HG03432 (cell line): ENCODE results near the gene ABCC11.
"Not testable (repeated sequence)": the region's sequence is repeated elsewhere in the genome, so short reads cannot be mapped to it uniquely, and the experiment has no call there.

ENCODE experiments used
- ATAC-seq: cut with Tn5 transposase; IDR thresholded peaks from one replicate; pipeline ENCODE4 v1.9.1; 2021; ENCODE audit warnings: mild to moderate bottlenecking, moderate library complexity; ENCODE audit not compliant: unreplicated experiment

The ABCC11 gene

GRCh38 chr16:48250520-48251278 lies 3.4 kb upstream of the ABCC11 start:
- no peak for ATAC-seq

- no peak for ATAC-seq
These were observed 1.3 kb downstream of the ABCC11 start for GRCh38 chr16:48246066-48246465.

- no peak for ATAC-seq
These were observed 2.5 kb downstream of the ABCC11 start for GRCh38 chr16:48244863-48245195.

- ATAC-seq, result peak; percentile 99
These were observed 3.1 kb downstream of the ABCC11 start, which contains the start of gene LONP2 for GRCh38 chr16:48244080-48244862. LONP2 (plus strand) TSS chr16:48244300; CDS start chr16:48244389, 89 bp downstream.

- ATAC-seq, result not testable (repeated sequence)
These were observed 7.2 kb downstream of the ABCC11 start for GRCh38 chr16:48240147-48240546.

GRCh38 chr16:48236286-48236685 lies 11.1 kb downstream of the ABCC11 start:
- no peak for ATAC-seq

GRCh38 chr16:48235556-48236136 lies 11.7 kb downstream of the ABCC11 start:
- no peak for ATAC-seq

GRCh38 chr16:48235058-48235555 lies 12.2 kb downstream of the ABCC11 start:
- no peak for ATAC-seq

GRCh38 chr16:48234630-48235029 lies 12.7 kb downstream of the ABCC11 start:
- no peak for ATAC-seq

GRCh38 chr16:48232493-48233040 lies 14.8 kb downstream of the ABCC11 start:
- no peak for ATAC-seq

- ATAC-seq, result peak; percentile 85
These were observed 15.4 kb downstream of the ABCC11 start for GRCh38 chr16:48231727-48232492.

- ATAC-seq, result no peak
These were observed 21.9 kb downstream of the ABCC11 start for GRCh38 chr16:48225456-48225855.

- no peak for ATAC-seq
These were observed 23.8 kb downstream of the ABCC11 start for GRCh38 chr16:48223490-48223889.

- ATAC-seq, result no peak
These were observed 26.4 kb downstream of the ABCC11 start for GRCh38 chr16:48220891-48221290.

- no peak for ATAC-seq
These were observed 28.9 kb downstream of the ABCC11 start for GRCh38 chr16:48218473-48218872.

GRCh38 chr16:48217708-48218107 lies 29.6 kb downstream of the ABCC11 start:
- ATAC-seq, result no peak

GRCh38 chr16:48215738-48216137 lies 31.6 kb downstream of the ABCC11 start:
- no peak for ATAC-seq

- ATAC-seq, result no peak
These were observed 35.3 kb downstream of the ABCC11 start for GRCh38 chr16:48212033-48212432.

GRCh38 chr16:48210747-48211146 lies 36.6 kb downstream of the ABCC11 start:
- no peak for ATAC-seq

GRCh38 chr16:48206594-48207242 lies 40.6 kb downstream of the ABCC11 start:
- ATAC-seq, result no peak
